Cardiac fibroblast (primary cell): ENCODE results near the gene TRIM40.

ENCODE experiments used
- DNase-seq, 2 donors: peaks; one replicate each; pipeline versions ENCODE4 v3.0.0 to v3.0.0-alpha.2; 2010; ENCODE audit warnings: low read depth in 2 of 2
- H3K4me3 ChIP-seq, 2 donors: replicated peaks in 1 of 2; 1 replicate in 1 of 2; 2 replicates in 1 of 2; pipeline ENCODE4 v1.5.1; 2011; ENCODE audit warnings: low read depth in 2 of 2, low read length in 2 of 2, mild to moderate bottlenecking in 2 of 2, moderate library complexity in 1 of 2
- TF ChIP-seq, protein P1 (sequence below): IDR thresholded peaks from one replicate; pipeline ENCODE4 v1.5.1; 2011; ENCODE audit warnings: low read depth, mild to moderate bottlenecking, low read length, inconsistent platforms

TRIM40 gene

DNA sequence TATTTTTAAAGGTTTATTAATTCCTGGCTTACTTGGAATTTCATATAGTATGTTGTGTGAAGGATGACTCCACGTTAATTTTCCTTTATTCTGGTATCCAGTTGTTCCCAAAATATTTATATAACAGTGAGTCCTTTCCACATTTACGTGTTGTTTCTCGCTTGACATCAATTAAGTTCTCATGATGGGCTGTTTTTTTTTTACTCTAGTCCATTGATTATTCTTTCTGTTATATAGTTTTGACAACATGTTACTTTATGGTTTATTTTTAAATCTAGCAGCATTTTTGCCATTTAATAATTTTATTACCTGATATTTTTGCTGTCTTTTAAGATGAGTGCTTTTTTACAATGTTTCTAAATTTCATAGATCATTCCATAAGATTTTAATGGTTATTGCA lies 6.7 kb downstream of the TRIM40 start:
- H3K4me3 ChIP-seq: no peak overlapping the region
- TF ChIP-seq, protein P1, sequence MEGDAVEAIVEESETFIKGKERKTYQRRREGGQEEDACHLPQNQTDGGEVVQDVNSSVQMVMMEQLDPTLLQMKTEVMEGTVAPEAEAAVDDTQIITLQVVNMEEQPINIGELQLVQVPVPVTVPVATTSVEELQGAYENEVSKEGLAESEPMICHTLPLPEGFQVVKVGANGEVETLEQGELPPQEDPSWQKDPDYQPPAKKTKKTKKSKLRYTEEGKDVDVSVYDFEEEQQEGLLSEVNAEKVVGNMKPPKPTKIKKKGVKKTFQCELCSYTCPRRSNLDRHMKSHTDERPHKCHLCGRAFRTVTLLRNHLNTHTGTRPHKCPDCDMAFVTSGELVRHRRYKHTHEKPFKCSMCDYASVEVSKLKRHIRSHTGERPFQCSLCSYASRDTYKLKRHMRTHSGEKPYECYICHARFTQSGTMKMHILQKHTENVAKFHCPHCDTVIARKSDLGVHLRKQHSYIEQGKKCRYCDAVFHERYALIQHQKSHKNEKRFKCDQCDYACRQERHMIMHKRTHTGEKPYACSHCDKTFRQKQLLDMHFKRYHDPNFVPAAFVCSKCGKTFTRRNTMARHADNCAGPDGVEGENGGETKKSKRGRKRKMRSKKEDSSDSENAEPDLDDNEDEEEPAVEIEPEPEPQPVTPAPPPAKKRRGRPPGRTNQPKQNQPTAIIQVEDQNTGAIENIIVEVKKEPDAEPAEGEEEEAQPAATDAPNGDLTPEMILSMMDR: no peak
- no peak for DNase-seq

GRCh38 chr6:30143780-30144179 lies 7.8 kb downstream of the TRIM40 start:
- TF ChIP-seq, protein P1: no peak
- DNase-seq: no peak

DNA sequence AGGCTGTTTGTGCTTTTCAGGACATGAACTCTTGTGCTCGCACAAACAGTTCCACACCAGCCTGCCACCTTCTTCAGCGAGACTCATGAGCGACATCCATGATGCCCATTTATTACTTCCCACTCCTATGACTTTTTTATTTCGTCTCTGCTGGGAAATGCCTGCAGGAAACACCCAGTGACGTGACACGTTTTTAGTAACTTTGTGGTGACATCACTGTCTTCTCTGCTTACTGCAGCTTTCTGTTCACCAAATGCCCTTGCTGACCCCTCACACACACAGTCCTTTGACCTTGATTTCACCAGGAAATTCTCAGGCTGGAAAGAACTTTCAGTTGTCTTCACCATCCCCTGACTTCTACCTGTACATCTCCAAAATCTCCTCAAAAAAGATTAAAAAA lies 8.9 kb downstream of the TRIM40 start:
- H3K4me3 ChIP-seq: no peak overlapping the region
- DNase-seq: no peak
- TF ChIP-seq, protein P1: no peak

More at GRCh38 chr6:30143780-30144179, 7.8 kb downstream of the TRIM40 start:
- H3K4me3 ChIP-seq: no peak overlapping the region

DNA sequence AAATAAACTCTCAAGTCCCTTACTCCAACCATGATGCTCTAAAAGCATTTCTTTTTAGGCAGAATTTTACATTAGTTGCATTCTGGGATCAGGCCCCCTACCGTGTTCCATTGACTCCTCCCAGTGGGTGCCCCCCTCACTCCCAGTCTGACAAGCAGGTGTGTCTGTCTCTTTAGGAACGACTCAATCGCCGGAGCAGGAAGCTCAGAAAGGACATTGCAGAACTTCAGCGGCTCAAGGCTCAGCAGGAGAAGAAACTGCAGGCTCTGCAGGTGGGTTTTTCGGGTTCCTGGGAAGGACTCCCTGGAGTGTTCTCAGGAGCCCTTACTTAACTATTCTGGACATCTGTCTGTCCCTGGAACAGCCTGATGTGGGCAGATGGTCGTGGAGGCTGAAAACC lies 9.9 kb downstream of the TRIM40 start:
- no peak overlapping the region for H3K4me3 ChIP-seq
- TF ChIP-seq, protein P1: no peak
- DNase-seq: no peak

DNA sequence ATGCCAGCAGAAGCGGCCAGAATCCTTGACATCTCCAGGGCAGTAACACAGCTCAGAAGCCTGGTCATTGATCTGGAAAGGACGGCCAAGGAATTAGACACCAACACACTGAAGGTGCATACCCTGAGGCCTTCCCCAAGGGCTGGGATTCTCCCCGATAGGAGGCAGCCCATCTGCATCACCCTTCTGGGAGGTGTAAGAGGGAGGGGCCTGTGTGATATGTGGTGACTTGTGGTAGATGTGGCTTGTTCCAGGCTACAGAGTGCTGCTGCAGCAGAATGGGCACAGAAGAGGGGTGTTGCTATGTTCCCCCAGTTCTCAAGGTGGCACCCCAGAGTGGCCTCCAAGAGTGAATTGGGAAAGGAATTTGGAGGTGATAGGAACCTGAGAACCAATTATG lies 11.2 kb downstream of the TRIM40 start:
- TF ChIP-seq, protein P1: no peak
- DNase-seq: no peak
- no peak overlapping the region for H3K4me3 ChIP-seq

- TF ChIP-seq, protein P1: no peak
- no peak for DNase-seq
- H3K4me3 ChIP-seq: no peak overlapping the region
These were observed 13.3 kb downstream of the TRIM40 start for GRCh38 chr6:30149234-30149633.

GRCh38 chr6:30149858-30150550 lies 14.1 kb downstream of the TRIM40 start:
- no peak for DNase-seq
- TF ChIP-seq, protein P1: no peak
- no peak overlapping the region for H3K4me3 ChIP-seq
